HCEC 1CT (cell line): ENCODE results near the gene PADI2.
A peak's percentile ranks its signal among the peaks of the same experiment; 100 is the strongest.

Experiments
- DNase-seq: peaks from one replicate; pipeline ENCODE4 v3.0.0-alpha.2; 2017

Gene PADI2

GRCh38 chr1:17080880-17081279 lies 38.4 kb downstream of the PADI2 start:
- no peak for DNase-seq

DNA sequence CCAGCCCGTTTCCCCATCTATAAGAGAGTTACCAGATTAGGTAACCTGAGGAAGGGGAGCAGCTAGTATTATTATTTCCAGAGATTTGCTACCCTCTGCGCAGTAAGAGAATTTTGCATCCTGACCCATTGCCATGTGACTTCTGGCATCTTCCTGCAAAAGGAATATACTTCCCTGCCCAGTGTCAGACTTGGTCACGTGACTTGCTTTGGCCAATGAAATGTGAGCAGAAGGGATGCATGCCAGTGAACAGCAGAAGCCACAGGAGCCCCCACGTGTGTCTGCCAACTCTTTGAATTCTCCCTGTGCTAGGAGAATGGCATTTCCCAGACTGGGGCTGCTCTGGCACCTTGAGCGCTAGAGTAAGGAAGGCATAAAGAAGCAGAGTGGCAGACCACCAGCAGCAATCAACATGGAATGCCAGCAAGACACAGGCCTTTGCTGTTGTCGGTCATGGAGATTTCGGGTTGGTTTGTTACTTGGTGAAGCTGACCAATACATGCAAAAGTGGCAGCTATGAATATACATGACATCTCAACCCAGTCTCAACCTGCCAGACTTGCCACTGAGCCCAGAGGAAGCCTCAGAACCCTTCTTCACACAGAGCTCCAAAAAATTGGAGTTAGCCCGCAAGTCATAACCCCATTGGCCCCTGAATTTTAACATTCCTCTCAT lies 39.0 kb downstream of the PADI2 start:
- DNase-seq, result no peak

DNA sequence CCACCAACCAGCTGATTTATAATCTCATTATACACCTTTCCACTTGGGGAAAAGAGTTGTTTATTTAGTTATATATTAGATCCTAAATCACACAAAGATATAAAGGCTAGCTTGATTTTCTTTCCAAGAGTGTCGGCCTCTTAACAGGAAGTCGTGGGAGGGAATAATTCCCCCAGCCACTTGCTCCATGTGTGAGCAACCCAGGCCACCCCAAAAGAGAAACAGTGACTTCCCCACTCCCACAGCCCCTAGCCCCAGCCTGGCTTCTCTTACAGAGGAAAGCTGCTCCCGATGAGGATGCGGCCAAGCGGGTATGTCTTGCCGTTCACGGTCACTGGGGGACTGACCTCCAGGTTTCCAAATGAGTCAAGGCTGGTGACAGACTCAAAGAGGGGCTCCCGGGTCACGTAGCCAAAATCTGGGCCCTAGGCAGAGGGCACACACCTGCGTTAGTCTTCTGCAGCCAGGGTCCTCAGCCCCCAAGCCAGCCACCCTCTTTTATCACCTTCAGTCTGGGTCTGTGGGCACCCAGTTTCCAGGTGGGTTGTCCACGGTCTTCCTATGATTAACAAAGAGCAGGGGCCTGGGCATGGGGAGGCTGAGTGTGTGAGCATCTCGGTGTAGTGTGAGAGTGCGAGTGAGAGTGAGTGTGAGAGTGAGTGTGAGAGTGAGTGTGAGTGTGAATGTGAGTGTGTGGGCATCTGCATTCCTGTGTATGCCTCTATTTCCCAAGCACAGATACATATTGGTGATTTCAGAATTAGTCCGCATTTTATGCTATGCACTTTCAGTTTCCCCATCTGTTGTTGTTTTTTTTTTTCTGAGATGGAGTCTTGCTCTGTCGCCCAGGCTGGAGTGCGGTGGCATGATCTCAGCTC lies 40.0 kb downstream of the PADI2 start:
- no peak for DNase-seq

DNA sequence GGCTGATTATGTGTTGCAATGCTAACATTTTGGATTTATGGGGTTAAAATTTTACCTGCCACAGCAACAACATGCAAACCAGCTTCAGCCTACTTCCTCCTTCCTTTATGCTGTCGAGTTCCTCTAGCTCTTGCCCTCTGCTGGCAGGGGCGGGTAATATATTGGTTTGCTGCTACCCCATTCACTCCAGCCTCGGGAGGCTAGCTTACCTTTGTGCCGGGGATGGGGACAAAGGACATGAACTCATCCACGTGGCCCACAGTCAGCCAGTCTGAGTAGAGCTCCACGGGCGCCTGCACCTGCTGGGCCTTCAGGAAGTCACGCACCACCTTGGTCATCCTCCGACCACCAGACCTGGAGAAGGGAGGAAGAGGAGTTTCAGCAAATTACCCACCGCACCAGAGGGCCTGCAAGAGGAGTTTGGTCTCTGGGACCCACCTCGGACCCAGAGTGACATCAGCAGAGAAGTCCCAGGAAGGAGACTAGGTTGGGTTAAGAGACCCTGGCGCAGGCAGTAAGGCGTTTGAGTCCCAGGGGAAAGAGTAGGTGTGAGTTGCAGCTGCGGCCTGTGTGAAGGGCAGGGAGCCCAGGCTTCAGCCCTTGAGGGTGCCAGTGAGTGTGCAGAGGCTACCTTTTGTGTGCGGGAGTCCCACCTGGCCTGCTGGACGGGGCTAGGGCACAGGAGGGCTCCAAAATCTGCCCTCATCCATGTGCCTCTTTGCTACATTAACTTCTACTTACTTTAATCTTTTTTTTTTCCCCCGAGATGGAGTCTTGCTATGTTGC lies 43.6 kb downstream of the PADI2 start:
- DNase-seq, result peak; percentile 25

DNA sequence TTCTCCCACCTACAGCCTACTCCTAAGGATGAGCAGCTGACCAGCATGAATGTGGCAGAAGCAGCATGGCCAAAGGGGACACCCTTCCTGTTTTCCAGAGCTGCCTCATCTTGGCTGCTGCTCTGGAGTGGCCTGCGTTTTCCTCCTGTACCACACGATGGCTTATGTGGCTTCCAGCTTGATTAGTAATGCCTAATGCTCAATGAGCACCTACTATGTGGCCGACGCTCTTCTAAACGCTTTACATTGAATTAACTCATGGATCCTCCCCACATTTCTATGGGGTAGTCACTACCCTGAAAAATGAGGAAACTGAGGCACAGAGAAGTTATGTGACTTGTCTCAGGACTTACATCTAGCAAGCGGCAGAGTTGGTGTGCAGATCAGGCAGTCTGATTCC lies 47.5 kb downstream of the PADI2 start:
- no peak for DNase-seq

DNA sequence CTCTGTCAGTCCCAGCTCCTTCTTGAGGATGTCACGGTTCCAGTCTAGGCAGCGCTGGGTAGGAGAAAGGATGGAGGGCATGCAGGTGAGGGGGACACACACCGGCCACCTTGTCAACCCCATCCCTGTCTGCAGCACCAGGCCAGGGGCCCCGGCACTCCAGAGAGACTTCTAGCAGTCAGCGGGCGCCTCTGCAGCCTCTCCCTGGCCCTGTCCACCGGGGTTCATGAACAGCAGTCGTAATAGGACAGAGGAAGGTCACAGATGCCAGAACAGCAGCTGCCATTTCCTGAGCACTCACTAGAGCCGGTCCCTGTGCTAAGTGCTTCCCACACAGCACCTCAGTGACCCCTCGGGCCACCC lies 49.1 kb downstream of the PADI2 start:
- DNase-seq, result no peak

DNA sequence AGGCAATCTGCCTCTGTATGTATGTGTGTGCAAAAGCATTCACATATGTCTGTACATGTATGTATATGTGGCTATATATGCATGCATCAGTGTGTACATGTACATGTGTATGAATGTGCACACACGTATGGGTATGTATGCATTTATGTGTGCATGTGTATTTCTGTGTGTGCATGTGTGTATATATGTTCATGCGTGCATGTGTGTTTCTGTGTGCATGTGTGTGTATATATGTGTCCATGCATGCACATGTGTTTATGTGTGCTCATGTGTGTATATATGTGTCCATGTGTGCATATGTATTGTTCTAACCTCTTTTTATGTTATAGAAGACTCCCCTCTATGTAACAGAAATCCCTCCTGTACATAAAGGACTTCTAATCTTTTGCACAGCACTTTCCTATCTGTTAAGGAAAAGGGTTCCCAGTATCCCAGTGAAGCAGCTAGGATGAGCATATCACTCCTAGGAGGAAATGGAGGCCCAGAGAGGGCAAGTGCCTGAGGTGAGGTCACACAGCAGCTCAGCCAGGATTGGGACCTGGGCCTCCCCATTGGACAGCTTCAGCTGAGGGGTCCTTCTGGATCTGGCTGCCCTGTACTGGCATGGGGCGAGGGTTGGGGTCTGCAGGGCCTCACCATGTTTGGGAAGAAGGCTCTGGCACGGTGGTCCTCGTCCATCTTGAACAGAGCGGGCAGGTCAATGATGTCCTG lies 49.6 kb downstream of the PADI2 start:
- DNase-seq, result no peak

DNA sequence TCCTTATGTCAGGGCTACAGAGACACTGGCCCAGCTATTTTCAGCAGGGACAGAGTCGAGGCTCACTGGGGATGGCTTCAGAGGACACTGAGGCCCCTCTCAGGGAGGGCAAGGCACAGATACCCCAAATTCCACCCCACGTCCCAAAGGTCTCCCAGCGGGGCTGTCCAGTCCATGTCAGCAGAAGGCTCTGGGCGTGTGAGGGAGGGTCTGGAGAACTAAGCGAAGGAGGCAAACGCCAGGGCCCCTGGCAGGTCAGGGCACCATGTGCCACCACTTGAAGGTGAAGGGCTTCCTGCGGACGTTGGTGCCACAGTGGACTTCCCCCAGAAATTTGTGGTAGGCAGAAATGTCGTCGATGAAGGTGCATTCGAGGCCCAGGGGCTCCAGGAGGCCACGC lies 50.5 kb downstream of the PADI2 start:
- no peak for DNase-seq

DNA sequence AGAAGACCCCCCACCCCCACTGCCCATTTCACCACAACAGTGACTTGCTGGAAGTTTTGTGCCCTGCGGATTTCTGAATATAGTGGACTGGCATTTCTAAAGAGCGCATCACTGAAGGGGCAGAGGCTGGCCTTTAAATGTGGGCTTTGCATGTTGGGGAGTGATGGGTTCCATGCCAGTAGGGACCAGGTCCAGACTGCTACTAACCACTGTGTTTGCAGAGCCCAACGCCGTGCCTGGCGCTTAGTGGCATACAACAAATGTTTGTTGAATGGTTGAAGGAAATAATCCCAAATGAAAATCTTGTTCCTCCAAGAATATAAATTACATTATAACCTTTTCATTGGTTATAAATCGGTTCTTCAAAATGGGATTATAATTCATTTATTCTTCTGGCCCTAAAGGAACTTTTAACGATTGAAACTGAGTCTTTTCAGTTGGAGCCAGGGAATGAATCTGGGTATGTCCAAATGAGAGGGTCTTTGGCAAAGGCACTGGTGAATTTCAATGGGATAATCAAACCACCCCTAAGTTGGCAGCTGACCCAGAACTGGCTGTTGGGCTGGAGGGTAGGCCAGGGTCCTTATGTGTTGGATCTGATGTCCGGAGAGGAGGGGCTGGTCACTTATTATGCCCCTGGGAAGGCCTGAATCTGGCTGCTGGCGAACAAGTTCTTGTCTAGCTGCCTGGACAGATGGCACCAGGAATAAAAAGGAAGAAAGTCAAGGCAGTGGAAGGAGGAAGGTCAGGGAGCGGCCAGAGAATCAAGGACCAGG lies 51.6 kb downstream of the PADI2 start:
- no peak for DNase-seq

DNA sequence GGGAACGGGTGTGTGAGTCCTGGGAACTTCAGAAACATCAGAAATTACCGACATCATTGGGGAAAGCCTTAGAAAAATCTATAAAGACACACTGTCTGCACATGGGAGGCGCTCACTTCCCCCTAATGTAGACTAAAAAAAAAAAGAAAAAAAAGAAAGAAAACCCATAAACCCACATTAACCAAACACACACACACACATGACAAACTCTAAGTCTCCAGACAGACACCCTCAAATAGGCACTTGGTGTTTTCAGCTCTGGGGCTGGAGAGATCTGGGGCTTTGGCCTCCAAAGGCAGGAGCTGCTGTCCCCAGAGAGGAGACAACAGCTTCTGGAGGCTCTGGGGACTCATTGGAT lies 52.2 kb downstream of the PADI2 start:
- no peak for DNase-seq

- DNase-seq, result no peak
These were observed 52.7 kb downstream of the PADI2 start for GRCh38 chr1:17066361-17067068.

GRCh38 chr1:17065666-17066065 lies 53.6 kb downstream of the PADI2 start:
- DNase-seq, result no peak

DNA sequence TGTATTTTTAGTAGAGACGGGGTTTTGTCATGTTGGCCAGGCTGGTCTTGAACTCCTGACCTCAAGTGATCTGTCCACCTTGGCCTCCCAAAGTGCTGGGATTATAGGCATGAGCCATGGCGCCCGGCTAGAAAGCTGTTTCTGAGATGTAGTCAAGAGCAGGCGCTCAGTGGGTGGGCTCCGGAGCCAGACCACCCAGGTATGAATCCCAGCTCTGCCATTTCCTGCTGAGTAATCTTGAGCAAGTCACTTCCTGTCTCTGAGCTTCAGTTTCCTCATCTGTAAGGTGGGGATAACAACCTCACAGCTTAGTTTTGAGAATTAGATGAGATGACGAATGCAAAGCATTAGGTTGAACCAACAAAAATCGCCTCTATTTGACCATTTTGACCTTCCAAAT lies 56.5 kb downstream of the PADI2 start:
- peak; percentile 4 for DNase-seq

GRCh38 chr1:17061892-17062291 lies 57.4 kb downstream of the PADI2 start:
- no peak for DNase-seq

DNA sequence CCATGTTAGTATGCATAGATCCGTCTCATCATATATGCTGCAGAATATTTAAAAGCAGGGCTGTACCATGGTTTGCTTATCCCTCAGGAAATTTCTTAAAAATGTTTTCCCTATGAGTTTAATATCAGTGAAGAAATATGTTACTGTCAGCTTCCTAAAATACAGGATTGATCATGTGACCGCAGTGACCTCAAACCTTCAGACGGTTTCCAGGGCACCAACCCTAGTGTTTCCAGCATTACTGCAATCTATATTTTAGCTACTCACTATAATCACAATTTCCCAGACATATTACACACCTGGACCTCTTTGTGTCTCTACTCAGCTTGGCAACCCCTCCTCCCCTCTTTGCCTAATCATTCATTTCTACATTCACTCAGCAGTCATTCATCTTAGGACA lies 57.8 kb downstream of the PADI2 start:
- DNase-seq, result no peak

DNA sequence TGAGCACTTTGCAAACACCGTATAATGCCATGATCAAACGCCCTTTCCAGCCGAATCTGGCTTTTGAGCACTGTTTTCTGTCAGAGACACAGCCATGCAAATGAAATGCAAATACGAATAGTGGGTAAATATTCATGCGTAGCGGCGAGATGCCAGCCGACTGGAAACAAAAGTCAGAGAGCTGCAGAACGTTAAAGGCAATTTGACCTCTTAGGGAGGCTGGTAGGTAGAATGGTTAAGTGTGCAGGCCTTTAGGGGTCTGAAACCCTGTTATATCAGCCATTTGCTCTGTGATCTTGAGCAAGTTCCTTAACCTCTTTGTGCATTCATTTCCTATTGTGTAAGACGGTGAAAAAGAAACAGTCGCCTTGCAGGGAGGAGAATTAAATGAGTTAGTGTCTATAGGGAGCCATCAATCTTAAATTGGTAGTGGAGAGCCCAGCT lies 58.9 kb downstream of the PADI2 start:
- no peak for DNase-seq

- peak; percentile 72 for DNase-seq
These were observed 59.6 kb downstream of the PADI2 start for GRCh38 chr1:17059391-17060305.

GRCh38 chr1:17056551-17056950 lies 62.7 kb downstream of the PADI2 start:
- no peak for DNase-seq

GRCh38 chr1:17055801-17056200 lies 63.5 kb downstream of the PADI2 start:
- DNase-seq, result no peak

- DNase-seq, result peak; percentile 98
These were observed 65.4 kb downstream of the PADI2 start, which contains the start of gene SDHB for GRCh38 chr1:17053685-17054410. Gene SDHB (minus strand): TSS chr1:17054032. CDS start chr1:17054019, 13 bp downstream.
